WTC11 (cell line): ENCODE measurements around the gene ANO7. TPM values are rescaled to one million over a fixed set of nuclear protein-coding genes. Genes with fewer than 3 reads are reported as not detected.

Source experiments
- ATAC-seq: fragments of 200-7000 bp; cut with Tn5 transposase; 2 replicates; pipeline ENCODE4 v1.10.0; 2021; ENCODE audit warnings: mild to moderate bottlenecking, moderate library complexity
- CTCF ChIA-PET: fragments of 300-600 bp; sonication (Branson Sonifier 250); formaldehyde crosslinking; loops from one replicate; lab custom pipeline; 2021; ENCODE audit warnings: antibody characterized with exemption; lab: Charles Lee
- POLR2A ChIA-PET: fragments of 350-600 bp; sonication (Branson Sonifier 250); formaldehyde crosslinking; loops from one replicate; lab custom pipeline; 2021; ENCODE audit warnings: antibody characterized with exemption; lab: Charles Lee
- DNase-seq: peaks from one replicate; pipeline ENCODE4 v3.0.0; 2021; ENCODE audit warnings: low spot score
- H3K27ac Mint-ChIP-seq: 2 replicates; pipeline ENCODE4 v1.8.0; 2021; ENCODE audit warnings: mixed read lengths
- H3K27me3 Mint-ChIP-seq: 2 replicates; pipeline ENCODE4 v1.8.0; 2021; ENCODE audit warnings: low read depth, mild to moderate bottlenecking, moderate library complexity, mixed read lengths
- H3K36me3 Mint-ChIP-seq: 2 replicates; pipeline ENCODE4 v1.8.0; 2021; ENCODE audit warnings: mixed read lengths
- H3K4me1 Mint-ChIP-seq: 2 replicates; pipeline ENCODE4 v1.8.0; 2022; ENCODE audit warnings: mixed read lengths
- H3K4me3 Mint-ChIP-seq: 2 replicates; pipeline ENCODE4 v1.8.0; 2021; ENCODE audit warnings: mild to moderate bottlenecking, moderate library complexity, mixed read lengths
- H3K9me3 Mint-ChIP-seq: 2 replicates; pipeline ENCODE4 v1.8.0; 2021; ENCODE audit warnings: mixed read lengths
- CBFB ChIP-seq: sonication (generic); formaldehyde crosslinking; IDR thresholded peaks from 2 replicates; pipeline ENCODE4 v1.8.1; 2022; ENCODE audit warnings: mild to moderate bottlenecking, low read depth, missing genetic modification reagents
- CREB1 ChIP-seq: sonication (generic); formaldehyde crosslinking; IDR thresholded peaks from 2 replicates; pipeline ENCODE4 v1.8.0; 2023; ENCODE audit warnings: mild to moderate bottlenecking, missing genetic modification reagents
- ELF4 ChIP-seq: sonication (generic); formaldehyde crosslinking; IDR thresholded peaks from 2 replicates; pipeline ENCODE4 v1.8.1; 2022; ENCODE audit warnings: low read depth, mild to moderate bottlenecking, moderate library complexity, missing genetic modification reagents
- FOXJ3 ChIP-seq: sonication (generic); formaldehyde crosslinking; IDR thresholded peaks from 2 replicates; pipeline ENCODE4 v1.9.0; 2021; ENCODE audit warnings: missing genetic modification reagents, mild to moderate bottlenecking, borderline replicate concordance
- FOXP1 ChIP-seq: sonication (generic); formaldehyde crosslinking; IDR thresholded peaks from 2 replicates; pipeline ENCODE4 v1.8.0; 2022; ENCODE audit warnings: missing genetic modification reagents, mild to moderate bottlenecking, moderate library complexity, borderline replicate concordance
- GRHL2 ChIP-seq: fragments of 250-450 bp; sonication (Bioruptor Pico); IDR thresholded peaks from 2 replicates; pipeline ENCODE4 v1.8.0; 2022; ENCODE audit warnings: mild to moderate bottlenecking, moderate library complexity; ENCODE audit not compliant: insufficient replicate concordance, severe bottlenecking
- GTF2I ChIP-seq: fragments of 250-450 bp; sonication (Bioruptor Pico); conservative IDR thresholded peaks from 2 replicates; pipeline ENCODE4 v1.4.0; 2021; ENCODE audit warnings: mild to moderate bottlenecking
- IRF1 ChIP-seq: sonication (generic); formaldehyde crosslinking; IDR thresholded peaks from 2 replicates; pipeline ENCODE4 v1.8.0; 2023; ENCODE audit warnings: missing genetic modification reagents
- JAZF1 ChIP-seq: fragments of 250-450 bp; sonication (Bioruptor Pico); IDR thresholded peaks from 2 replicates; pipeline ENCODE4 v1.9.0; 2021; ENCODE audit warnings: moderate library complexity, mild to moderate bottlenecking, inconsistent platforms
- KAT7 ChIP-seq: sonication (generic); formaldehyde crosslinking; IDR thresholded peaks from 2 replicates; pipeline ENCODE4 v1.8.1; 2023; ENCODE audit warnings: missing genetic modification reagents, mild to moderate bottlenecking, borderline replicate concordance
- OVOL2 ChIP-seq: fragments of 250-450 bp; sonication (Bioruptor Pico); IDR thresholded peaks from 2 replicates; pipeline ENCODE4 v1.9.0; 2021; ENCODE audit warnings: mild to moderate bottlenecking, borderline replicate concordance
- SMAD4 ChIP-seq: sonication (generic); formaldehyde crosslinking; IDR thresholded peaks from 2 replicates; pipeline ENCODE4 v1.8.0; 2022; ENCODE audit warnings: mild to moderate bottlenecking, missing genetic modification reagents
- TEAD1 ChIP-seq: sonication (generic); formaldehyde crosslinking; IDR thresholded peaks from 2 replicates; pipeline ENCODE4 v1.8.0; 2022; ENCODE audit warnings: mild to moderate bottlenecking, missing genetic modification reagents
- ZBTB43 ChIP-seq: sonication (generic); formaldehyde crosslinking; IDR thresholded peaks from 2 replicates; pipeline ENCODE4 v1.8.1; 2023; ENCODE audit warnings: mild to moderate bottlenecking, missing genetic modification reagents
- ZNF138 ChIP-seq: sonication (generic); formaldehyde crosslinking; conservative IDR thresholded peaks from 2 replicates; pipeline ENCODE4 v1.8.1; 2022; ENCODE audit warnings: mild to moderate bottlenecking, moderate library complexity, missing genetic modification reagents
- ZNF281 ChIP-seq: sonication (generic); formaldehyde crosslinking; IDR thresholded peaks from 2 replicates; pipeline ENCODE4 v1.8.0; 2023; ENCODE audit warnings: mild to moderate bottlenecking, missing genetic modification reagents
- ZNF317 ChIP-seq: sonication (generic); formaldehyde crosslinking; IDR thresholded peaks from 2 replicates; pipeline ENCODE4 v1.8.1; 2023; ENCODE audit warnings: low read depth, mild to moderate bottlenecking, moderate library complexity, missing genetic modification reagents, borderline replicate concordance
- ZNF416 ChIP-seq: fragments of 250-450 bp; sonication (Bioruptor Pico); IDR thresholded peaks from 2 replicates; pipeline ENCODE4 v1.9.0; 2021; ENCODE audit warnings: mild to moderate bottlenecking, inconsistent platforms
- ZSCAN18 ChIP-seq: fragments of 250-450 bp; sonication (Bioruptor Pico); IDR thresholded peaks from 2 replicates; pipeline ENCODE4 v2.1.2; 2022; ENCODE audit warnings: mild to moderate bottlenecking, moderate library complexity
- total RNA-seq: library from RNA; stranded (reverse); gene quantifications from 3 replicates; pipeline ENCODE4 v1.2.3, GENCODE V29; 2021
- TF ChIP-seq, protein P1 (sequence below): fragments of 250-450 bp; sonication (Bioruptor Pico); IDR thresholded peaks from 2 replicates; pipeline ENCODE4 v1.8.0; 2021; ENCODE audit warnings: mild to moderate bottlenecking

ANO7 gene
- total RNA-seq, 1 experiment from 2014 or later = 8.0 TPM

GRCh38 chr2:241185961-241186360 lies 2.5 kb upstream of the ANO7 start:
- H3K36me3 Mint-ChIP-seq = no peaks in the 10 kb centered on the region
- no peak for ATAC-seq
- TF ChIP-seq ZBTB43 (CRISPR knock-in tag) = no peak
- TF ChIP-seq, protein P1, sequence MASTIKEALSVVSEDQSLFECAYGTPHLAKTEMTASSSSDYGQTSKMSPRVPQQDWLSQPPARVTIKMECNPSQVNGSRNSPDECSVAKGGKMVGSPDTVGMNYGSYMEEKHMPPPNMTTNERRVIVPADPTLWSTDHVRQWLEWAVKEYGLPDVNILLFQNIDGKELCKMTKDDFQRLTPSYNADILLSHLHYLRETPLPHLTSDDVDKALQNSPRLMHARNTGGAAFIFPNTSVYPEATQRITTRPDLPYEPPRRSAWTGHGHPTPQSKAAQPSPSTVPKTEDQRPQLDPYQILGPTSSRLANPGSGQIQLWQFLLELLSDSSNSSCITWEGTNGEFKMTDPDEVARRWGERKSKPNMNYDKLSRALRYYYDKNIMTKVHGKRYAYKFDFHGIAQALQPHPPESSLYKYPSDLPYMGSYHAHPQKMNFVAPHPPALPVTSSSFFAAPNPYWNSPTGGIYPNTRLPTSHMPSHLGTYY (CRISPR knock-in tag) = no peak
- TF ChIP-seq KAT7 = no peak
- TF ChIP-seq ZNF281 = no peak
- TF ChIP-seq ZNF317 (CRISPR knock-in tag) = no peak
- TF ChIP-seq ZNF416 = no peak
- TF ChIP-seq GRHL2 (CRISPR knock-in tag) = no peak
- TF ChIP-seq CBFB (CRISPR knock-in tag) = no peak
- no peak for TF ChIP-seq TEAD1 (CRISPR knock-in tag)
- TF ChIP-seq GTF2I (CRISPR knock-in tag) = no peak
- TF ChIP-seq OVOL2 (CRISPR knock-in tag) = no peak
- TF ChIP-seq ZNF138 = no peak
- TF ChIP-seq ELF4 (CRISPR knock-in tag) = no peak
- no peak for TF ChIP-seq IRF1 (CRISPR knock-in tag)
- TF ChIP-seq CREB1 (CRISPR knock-in tag) = no peak
- no peak for TF ChIP-seq SMAD4 (CRISPR knock-in tag)
- no peak for TF ChIP-seq FOXJ3
- no peak for TF ChIP-seq FOXP1 (CRISPR knock-in tag)
- TF ChIP-seq JAZF1 (CRISPR knock-in tag) = no peak
- no peak for TF ChIP-seq ZSCAN18 (CRISPR knock-in tag)
- TF ChIP-seq, all 79 proteins: peak for 0
- H3K27me3 Mint-ChIP-seq = no peaks in the 10 kb centered on the region
- no peak overlapping the region for H3K27ac Mint-ChIP-seq
- no peaks in the 10 kb centered on the region for H3K9me3 Mint-ChIP-seq
- H3K4me3 Mint-ChIP-seq = no peak overlapping the region
- ChIA-PET CTCF (no interaction called here), POLR2A (no interaction called here)
- peaks cover 10% of the 10 kb centered on the region for H3K4me1 Mint-ChIP-seq
- no peak for DNase-seq
